A673 (cell line): Measurements from ENCODE around the gene BCDIN3D. TPM values are rescaled to one million over a fixed set of nuclear protein-coding genes. Genes with fewer than 3 reads are reported as not detected.

Experiments used
- BruUV-seq: library from RNA; stranded (reverse); fragments of 400-500 nt; replicated peaks from 2 replicates; lab custom pipeline; 2021; lab: Mats Ljungman, UMichigan
- CTCF ChIA-PET: fragments of 300-600 bp; sonication (Branson Sonifier 250); formaldehyde crosslinking; loops from one replicate; lab custom pipeline; 2022; ENCODE audit warnings: antibody characterized with exemption; lab: Charles Lee
- POLR2A ChIA-PET: fragments of 300-600 bp; sonication (Branson Sonifier 250); formaldehyde crosslinking; loops from one replicate; lab custom pipeline; 2022; ENCODE audit warnings: antibody characterized with exemption; ENCODE audit not compliant: low non-redundant PET; lab: Charles Lee
- DNase-seq: peaks from one replicate; pipeline ENCODE4 v3.0.0-alpha.2; 2015; ENCODE audit warnings: low spot score
- H3K27ac ChIP-seq: fragments of 200-600 bp; sonication (generic); 2 replicates; pipeline ENCODE4 v1.5.1; 2016; ENCODE audit warnings: mixed run types, low read depth, mild to moderate bottlenecking, mixed read lengths, antibody characterized with exemption, low read length; ENCODE audit not compliant: poor library complexity, severe bottlenecking
- H3K27me3 ChIP-seq: fragments of 200-600 bp; sonication (generic); replicated peaks from 2 replicates; pipeline ENCODE4 v1.6.1; 2017; ENCODE audit warnings: mixed run types, low read depth, mild to moderate bottlenecking, mixed read lengths, antibody characterized with exemption, low read length; ENCODE audit not compliant: insufficient read depth, poor library complexity
- H3K36me3 ChIP-seq: fragments of 200-600 bp; sonication (generic); 2 replicates; pipeline ENCODE4 v1.6.1; 2016; ENCODE audit warnings: mixed run types, mild to moderate bottlenecking, mixed read lengths, antibody characterized with exemption, low read length; ENCODE audit not compliant: insufficient read depth, poor library complexity, severe bottlenecking
- H3K4me1 ChIP-seq: fragments of 200-600 bp; sonication (generic); 2 replicates; pipeline ENCODE4 v1.6.1; 2017; ENCODE audit warnings: mixed run types, mild to moderate bottlenecking, mixed read lengths, antibody characterized with exemption, low read length; ENCODE audit not compliant: insufficient read depth, poor library complexity, severe bottlenecking
- H3K4me3 ChIP-seq: fragments of 200-600 bp; sonication (generic); 2 replicates; pipeline ENCODE4 v1.5.1; 2016; ENCODE audit warnings: low read depth, mixed run types, mild to moderate bottlenecking, mixed read lengths, low read length; ENCODE audit not compliant: poor library complexity, severe bottlenecking
- H3K9me3 ChIP-seq: fragments of 200-600 bp; sonication (generic); 2 replicates; pipeline ENCODE4 v1.6.1; 2016; ENCODE audit warnings: mixed run types, low read depth, mild to moderate bottlenecking, mixed read lengths, antibody characterized with exemption, low read length; ENCODE audit not compliant: poor library complexity, severe bottlenecking
- EZH2 ChIP-seq: fragments of 200-600 bp; sonication (generic); IDR thresholded peaks from 2 replicates; pipeline ENCODE4 v1.6.1; 2017; ENCODE audit warnings: borderline replicate concordance, low read depth, mild to moderate bottlenecking, mixed read lengths, antibody characterized with exemption, low read length; ENCODE audit not compliant: poor library complexity, severe bottlenecking
- intact Hi-C: fragments of 100-400 bp; cut with micrococcal nuclease; formaldehyde crosslinking; loops from one replicate; pipeline ENCODE4 v1.10.0; 2022; ENCODE audit not compliant: unreplicated experiment
- total RNA-seq: library from RNA; stranded (reverse); gene quantifications from 2 replicates; pipeline ENCODE4 v1.2.3, GENCODE V29; 2021
- TF ChIP-seq, protein P1 (sequence below): fragments of 300-800, 200-600 bp; sonication (generic); conservative IDR thresholded peaks from 2 replicates; pipeline ENCODE4 v1.5.1; 2017; ENCODE audit warnings: low read depth, mild to moderate bottlenecking, antibody characterized with exemption, low read length, moderate library complexity, mixed read lengths

BCDIN3D gene
- total RNA-seq, 1 experiment from 2014 or later: 5.7 TPM

GRCh38 chr12:49794021-49794420 is 48.9 kb downstream of the BCDIN3D start:
- ChIA-PET CTCF (no interaction called here), POLR2A (no interaction called here)
- H3K27me3 ChIP-seq: no peaks in the 10 kb centered on the region
- DNase-seq: no peak
- intact Hi-C loops: no loop called here
- no peak for TF ChIP-seq EZH2
- TF ChIP-seq, protein P1, sequence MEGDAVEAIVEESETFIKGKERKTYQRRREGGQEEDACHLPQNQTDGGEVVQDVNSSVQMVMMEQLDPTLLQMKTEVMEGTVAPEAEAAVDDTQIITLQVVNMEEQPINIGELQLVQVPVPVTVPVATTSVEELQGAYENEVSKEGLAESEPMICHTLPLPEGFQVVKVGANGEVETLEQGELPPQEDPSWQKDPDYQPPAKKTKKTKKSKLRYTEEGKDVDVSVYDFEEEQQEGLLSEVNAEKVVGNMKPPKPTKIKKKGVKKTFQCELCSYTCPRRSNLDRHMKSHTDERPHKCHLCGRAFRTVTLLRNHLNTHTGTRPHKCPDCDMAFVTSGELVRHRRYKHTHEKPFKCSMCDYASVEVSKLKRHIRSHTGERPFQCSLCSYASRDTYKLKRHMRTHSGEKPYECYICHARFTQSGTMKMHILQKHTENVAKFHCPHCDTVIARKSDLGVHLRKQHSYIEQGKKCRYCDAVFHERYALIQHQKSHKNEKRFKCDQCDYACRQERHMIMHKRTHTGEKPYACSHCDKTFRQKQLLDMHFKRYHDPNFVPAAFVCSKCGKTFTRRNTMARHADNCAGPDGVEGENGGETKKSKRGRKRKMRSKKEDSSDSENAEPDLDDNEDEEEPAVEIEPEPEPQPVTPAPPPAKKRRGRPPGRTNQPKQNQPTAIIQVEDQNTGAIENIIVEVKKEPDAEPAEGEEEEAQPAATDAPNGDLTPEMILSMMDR: no peak
- BruUV-seq: no TSS peak
- H3K9me3 ChIP-seq: no peaks in the 10 kb centered on the region
- no peak overlapping the region for H3K27ac ChIP-seq
- no peak overlapping the region for H3K4me3 ChIP-seq
- H3K4me1 ChIP-seq: no peaks in the 10 kb centered on the region
- H3K36me3 ChIP-seq: peaks cover 3% of the 10 kb centered on the region

- no peak for TF ChIP-seq EZH2
- TF ChIP-seq, protein P1: no peak
- intact Hi-C loops: no loop called here
- Histone ChIP-seq H3K9me3 (no peaks in the 10 kb centered on the region), H3K27ac (no peak overlapping the region), H3K4me1 (no peaks in the 10 kb centered on the region), H3K27me3 (no peaks in the 10 kb centered on the region), H3K4me3 (no peak overlapping the region), H3K36me3 (peaks cover 3% of the 10 kb centered on the region)
- BruUV-seq: no TSS peak
- POLR2A ChIA-PET: no interaction called here
- CTCF ChIA-PET: no interaction called here
- no peak for DNase-seq
Measured at GRCh38 chr12:49793620-49794019, 49.3 kb downstream of the BCDIN3D start.

- H3K4me1 ChIP-seq: no peaks in the 10 kb centered on the region
- H3K36me3 ChIP-seq: peaks cover 3% of the 10 kb centered on the region
- intact Hi-C loops: no loop called here
- no peak for DNase-seq
- BruUV-seq: no TSS peak
- H3K9me3 ChIP-seq: no peaks in the 10 kb centered on the region
- no peak overlapping the region for H3K27ac ChIP-seq
- H3K27me3 ChIP-seq: no peaks in the 10 kb centered on the region
- ChIA-PET POLR2A (no interaction called here), CTCF (no interaction called here)
- TF ChIP-seq, protein P1: no peak
- no peak for TF ChIP-seq EZH2
- H3K4me3 ChIP-seq: no peak overlapping the region
Measured at GRCh38 chr12:49792976-49793580, 49.8 kb downstream of the BCDIN3D start.
